ENCODE measurements around the gene ADGRA1.
"Not testable (repeated sequence)": the region's sequence is repeated elsewhere in the genome, so short reads cannot be mapped to it uniquely, and the experiment has no call there.

ADGRA1 gene

DNA sequence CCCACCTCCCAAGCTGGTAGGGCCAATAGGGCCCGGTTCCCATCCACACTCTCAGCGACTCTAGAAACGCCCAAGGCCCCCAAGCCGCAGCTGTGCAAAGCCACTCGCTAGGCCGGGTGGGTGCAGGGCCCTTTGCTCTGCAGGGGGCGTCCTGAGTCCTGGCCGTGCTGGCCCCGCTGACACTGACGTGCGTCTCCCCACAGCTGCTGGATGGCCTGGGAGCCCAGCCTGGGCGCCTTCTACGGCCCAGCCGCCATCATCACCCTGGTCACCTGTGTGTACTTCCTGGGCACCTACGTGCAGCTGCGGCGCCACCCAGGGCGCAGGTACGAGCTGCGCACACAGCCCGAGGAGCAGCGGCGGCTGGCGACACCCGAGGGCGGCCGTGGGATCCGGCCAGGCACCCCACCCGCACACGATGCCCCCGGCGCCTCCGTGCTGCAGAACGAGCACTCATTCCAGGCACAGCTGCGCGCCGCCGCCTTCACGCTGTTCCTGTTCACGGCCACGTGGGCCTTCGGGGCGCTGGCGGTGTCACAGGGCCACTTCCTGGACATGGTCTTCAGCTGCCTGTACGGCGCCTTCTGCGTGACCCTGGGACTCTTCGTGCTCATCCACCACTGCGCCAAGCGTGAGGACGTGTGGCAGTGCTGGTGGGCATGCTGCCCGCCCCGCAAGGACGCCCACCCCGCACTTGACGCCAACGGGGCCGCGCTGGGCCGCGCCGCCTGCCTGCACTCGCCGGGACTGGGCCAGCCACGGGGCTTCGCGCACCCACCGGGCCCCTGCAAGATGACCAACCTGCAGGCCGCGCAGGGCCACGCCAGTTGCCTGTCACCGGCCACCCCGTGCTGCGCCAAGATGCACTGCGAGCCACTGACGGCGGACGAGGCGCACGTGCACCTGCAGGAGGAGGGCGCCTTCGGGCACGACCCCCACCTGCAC is 40.7 kb downstream of the ADGRA1 start:
- DNase-seq (ENCODE audit: low spot score) = no peak

DNA sequence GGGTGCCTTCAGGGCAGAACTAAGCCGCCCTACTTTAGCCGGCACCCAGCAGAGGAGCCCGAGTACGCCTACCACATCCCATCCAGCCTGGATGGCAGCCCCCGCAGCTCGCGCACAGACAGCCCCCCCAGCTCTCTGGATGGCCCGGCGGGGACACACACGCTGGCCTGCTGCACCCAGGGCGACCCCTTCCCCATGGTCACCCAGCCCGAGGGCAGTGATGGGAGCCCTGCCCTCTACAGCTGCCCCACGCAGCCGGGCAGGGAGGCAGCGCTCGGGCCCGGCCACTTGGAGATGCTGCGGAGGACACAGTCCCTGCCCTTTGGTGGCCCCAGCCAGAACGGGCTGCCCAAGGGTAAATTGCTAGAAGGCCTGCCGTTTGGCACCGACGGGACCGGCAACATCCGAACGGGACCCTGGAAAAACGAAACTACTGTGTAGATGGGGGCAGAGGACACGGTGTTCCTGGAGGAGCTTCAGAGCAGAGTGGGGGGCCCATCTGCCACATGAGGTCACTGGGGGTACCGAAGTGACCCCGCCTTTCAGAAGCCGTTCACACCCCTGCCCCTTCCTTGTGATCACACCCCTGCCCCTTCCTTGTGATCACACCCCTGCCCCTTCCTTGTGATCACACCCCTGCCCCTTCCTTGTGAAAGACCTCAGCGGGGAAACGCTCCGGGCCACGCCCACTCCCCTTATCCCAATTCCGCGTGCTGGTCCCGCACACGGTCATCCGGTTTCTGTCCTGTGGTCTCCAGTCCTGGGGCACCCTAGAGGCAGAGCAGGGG is 41.5 kb downstream of the ADGRA1 start:
- DNase-seq (ENCODE audit: low spot score) = no peak

DNA sequence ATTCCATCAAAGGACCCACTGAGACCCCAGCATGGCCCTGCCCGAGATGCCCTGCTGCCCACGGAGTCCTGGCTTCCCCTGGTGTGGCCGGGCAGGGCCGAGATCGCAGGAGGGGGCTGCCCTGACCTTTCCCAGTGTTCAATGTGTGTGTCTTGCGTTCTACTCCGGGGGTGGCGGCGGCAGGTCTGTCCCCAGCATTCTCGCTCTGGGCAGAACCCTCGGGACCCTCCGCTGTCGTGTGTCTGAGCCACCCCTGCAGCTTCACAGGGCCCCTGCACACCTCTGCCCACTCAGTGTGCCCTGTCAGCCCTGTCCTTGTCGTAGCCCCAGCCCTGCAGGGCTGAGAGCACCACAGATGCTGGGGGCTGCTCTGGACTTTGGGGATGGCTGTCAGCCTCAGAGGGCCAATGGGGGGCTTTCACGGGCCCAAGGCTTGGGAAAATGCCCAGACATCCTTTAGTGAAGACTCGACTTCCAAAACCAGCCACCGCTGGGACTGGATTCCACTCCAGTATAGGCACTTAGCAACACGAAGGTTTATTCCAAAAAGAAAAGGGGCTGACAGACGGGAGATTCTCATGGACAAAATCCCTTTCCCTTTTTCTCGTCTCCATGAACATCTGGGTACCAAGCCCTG is 42.3 kb downstream of the ADGRA1 start:
- DNase-seq (ENCODE audit: low spot score) = no peak

DNA sequence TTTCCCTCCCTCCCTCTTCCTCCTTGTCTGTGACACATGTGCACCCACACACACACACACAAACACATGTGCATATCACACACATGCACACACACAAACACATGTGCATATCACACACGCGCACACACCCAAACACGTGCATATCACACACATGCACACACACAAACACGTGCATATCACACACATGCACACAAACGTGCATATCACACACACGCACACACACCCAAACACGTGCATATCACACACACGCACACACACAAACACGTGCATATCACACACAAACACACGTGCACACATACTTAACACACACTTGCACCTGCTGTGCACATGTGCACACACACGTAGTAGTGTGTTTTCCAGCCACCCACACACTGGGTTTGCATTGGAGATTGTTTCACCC is 42.9 kb downstream of the ADGRA1 start:
- DNase-seq (ENCODE audit: low spot score) = no peak

DNA sequence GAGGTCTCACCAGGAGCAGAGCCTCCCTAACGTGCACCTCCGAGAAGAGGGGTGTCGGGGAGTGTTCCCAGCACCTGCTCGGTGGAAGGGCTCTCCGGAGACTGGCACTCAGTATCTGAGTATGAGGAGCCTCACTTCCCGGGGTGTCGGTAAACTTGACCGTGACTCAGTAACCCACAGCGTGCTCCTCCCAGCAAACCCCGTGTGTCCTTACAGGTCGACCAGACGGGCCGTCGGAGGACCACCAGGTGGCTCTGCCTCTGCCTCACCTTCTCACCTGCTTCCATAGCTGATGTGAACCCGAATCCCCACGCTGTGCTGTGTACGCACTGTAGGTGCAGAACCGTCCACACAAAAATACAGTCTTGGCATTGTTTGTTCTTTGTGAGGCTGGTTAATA is 43.3 kb downstream of the ADGRA1 start:
- DNase-seq (ENCODE audit: low spot score) = no peak

DNA sequence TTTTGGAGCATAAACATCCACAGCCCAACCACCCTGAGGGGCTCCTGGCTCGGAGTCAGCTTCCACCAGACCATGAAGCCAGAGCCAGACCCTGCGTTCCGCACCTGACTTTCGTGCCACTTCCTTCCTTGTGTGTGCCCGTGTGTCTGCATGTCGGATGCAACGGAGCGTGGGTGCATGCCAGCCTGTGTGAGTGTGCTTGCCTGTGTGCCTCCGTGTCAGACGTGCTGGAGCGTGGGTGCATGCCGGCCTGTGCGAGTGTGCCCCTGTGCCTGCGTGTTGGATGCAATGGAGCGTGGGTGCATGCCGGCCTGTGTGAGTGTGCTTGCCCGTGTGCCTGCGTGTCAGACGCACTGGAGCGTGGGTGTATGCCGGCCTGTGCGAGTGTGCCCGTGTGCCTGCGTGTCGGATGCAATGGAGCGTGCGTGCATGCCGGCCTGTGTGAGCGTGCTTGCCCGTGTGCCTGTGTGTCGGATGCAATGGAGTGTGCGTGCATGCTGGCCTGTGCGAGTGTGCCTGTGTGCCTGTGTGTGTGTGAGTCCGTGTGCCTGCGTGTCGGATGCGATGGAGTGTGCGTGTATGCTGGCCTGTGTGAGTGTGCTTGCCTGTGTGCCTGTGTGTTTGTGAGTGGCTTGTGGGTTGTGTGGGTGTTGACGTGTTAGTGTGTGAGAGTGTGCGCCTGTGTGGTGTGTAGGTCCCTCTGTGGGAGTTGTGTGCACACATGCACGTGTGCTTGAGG is 44.2 kb downstream of the ADGRA1 start:
- no peak for DNase-seq (ENCODE audit: low spot score)

DNA sequence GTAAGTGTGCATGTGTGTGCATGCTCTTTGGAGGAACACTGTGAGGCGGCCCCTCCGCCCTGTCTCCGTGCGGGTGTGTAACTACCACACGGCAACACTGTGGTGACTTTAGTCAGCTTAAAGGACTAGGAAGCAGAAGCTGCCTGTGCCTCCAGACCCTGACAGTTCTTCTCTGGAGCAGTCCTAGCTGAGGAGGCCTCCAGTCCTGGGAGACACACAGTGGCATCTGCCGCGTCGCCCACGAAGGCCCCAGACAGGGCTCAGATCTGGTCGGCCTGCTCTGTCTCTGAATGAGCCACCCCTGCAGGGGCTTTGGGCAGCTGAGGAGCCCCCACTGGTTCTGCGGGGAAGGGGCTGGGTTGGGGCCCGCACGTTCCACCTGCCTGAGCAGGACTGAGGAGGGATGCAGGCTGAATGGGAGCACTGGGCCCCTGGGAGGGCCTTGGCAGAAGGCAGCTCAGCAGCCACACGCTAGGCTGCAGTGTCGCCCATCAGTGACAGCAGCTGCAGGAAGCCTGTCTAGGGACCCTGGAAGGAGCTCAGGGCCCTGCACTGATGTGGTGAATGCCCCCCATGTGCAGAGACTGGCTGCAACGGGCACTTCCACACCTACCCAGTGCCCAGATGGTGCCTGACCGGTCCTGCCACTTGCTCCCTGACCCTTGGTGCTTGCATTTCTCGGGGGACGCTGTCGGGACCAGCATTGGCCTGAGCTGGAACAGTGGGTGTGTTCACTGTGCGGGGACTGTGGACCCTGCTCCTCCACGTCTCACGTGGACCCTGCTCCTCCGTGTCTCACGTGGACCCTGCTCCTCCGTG is 45.0 kb downstream of the ADGRA1 start:
- no peak for DNase-seq (ENCODE audit: low spot score)

DNA sequence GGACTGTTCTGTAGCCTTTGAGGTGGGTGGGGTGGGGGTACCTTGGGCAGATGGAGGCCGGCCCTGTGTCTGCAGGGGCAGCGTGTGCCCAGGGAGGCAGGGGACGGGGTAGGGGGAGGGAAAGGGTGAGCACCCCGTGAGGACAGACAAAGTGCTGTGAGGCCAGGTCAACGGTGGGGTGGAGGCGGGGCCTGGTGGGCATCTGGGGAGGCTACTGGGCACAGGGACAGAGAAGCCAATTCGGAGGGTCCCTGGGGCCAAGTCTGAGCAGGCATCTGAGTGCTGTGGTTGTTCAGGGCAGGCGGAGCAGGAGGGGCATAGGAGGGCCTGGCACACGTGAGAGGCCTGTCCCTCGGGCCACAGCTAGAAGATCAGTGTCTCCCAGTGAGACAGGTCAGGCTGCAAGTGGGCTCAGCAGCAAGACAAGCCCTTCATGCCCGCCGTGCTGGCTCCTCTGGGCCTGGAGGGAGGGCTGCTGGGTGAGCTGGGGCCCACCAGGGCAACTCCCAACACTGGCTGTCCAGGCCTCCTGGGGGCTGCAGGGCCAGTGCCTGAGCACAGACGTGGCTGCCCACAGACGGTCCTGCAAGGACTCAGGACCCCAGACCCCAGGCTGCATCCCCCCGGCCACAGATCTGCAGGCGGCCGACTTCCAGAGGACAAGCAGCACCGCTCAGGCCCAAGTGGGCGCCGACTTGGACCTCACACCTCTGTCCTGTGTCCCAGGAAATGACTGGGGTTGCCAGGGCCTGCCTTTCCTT is 45.9 kb downstream of the ADGRA1 start:
- DNase-seq (ENCODE audit: low spot score) = no peak

DNA sequence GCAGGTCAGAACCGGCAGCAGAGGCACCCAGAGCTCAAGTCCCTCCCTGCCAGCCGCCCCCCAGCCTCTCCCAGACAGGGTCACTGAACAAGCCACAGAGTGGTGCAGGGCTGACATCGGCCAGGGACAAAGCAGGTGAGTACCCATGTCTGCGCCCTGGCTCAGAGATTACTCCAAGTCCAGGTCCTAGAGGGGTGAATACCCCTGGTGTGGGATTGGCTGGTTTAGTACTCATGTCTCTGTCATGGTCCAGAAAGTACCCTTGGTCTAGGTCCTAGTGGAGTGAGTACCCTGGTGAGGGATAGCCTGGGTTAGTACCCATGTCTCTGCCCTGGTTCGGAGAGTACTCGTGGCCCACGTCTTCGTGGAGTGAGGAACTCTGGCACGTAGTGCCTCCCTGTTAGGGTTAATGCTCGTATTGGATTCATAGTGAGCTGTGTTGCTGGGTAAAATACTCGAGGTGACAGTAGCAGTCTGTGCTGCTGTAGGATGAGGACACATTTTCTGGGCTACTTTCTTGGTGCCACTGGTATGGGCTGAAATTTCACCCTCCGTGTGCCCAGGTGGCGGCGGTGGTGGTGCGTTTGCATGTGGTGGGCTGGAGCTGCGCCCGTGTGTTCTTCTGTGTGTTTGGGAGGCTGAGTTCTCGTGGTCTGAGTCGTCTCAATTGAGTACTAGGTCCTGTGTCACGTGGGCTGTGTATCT is 46.8 kb downstream of the ADGRA1 start:
- no peak for DNase-seq (ENCODE audit: low spot score)

DNA sequence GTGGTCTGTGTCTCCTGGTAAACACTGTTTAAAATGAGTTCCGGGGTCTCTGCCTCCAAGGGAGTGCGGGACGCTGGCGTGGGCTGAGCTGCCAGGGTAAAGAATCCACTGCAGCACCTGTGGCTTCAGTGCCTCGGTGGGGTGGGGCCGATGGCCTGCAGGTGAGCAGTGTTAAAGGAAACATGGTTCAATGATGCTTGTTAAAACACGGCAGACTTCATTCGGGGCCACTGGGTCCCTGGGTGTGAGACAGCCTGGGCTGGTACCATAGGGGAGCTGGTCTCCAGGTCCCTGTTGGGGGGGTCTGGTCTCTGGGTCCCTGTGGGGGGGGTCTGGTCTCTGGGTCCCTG is 47.4 kb downstream of the ADGRA1 start:
- no peak for DNase-seq (ENCODE audit: low spot score)

DNA sequence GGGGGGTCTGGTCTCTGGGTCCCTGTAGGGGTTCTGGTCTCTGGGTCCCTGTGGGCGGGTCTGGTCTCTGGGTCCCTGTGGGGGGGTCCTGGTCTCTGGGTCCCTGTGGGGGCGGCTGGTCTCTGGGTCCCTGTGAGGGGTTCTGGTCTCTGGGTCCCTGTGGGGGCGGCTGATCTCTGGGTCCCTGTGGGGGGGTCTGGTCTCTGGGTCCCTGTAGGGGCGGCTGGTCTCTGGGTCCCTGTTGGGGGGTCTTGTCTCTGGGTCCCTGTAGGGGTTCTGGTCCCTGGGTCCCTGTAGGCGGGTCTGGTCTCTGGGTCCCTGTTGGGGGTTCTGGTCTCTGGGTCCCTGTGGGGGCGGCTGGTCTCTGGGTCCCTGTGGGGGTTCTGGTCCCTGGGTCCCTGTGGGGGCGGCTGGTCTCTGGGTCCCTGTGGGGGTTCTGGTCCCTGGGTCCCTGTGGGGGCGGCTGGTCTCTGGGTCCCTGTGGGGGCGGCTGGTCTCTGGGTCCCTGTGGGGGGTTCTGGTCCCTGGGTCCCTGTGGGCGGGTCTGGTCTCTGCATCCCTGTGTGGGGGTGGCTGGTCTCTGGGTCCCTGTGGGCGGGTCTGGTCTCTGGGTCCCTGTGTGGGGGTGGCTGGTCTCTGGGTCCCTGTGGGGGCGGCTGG is 49.9 kb downstream of the ADGRA1 start:
- DNase-seq (ENCODE audit: low spot score) = not testable (repeated sequence)

DNA sequence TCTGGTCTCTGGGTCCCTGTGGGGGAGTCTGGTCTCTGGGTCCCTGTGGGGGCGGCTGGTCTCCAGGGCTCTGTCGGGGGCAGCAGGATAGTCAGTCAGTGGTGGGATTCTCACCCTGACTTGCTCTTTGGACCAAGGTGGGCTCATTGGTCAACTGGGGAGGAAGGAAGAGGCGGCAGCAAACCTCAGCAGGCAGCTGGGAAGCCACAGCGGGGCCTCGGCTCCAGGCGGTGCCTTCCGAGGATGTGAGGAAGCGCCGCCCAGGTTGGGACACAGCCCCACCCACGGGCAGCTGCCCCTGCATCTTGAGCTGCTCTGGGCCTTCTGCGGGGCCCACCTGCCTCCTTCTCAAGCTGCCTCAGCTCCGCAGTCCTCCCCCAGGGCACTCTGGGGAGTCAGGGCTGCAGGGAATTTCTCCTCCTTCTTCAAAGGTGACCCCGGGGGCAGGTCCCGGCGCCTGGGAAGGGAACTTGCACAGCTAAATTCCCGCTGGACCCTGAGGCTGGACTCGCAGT is 51.9 kb downstream of the ADGRA1 start:
- no peak for DNase-seq (ENCODE audit: low spot score)

DNA sequence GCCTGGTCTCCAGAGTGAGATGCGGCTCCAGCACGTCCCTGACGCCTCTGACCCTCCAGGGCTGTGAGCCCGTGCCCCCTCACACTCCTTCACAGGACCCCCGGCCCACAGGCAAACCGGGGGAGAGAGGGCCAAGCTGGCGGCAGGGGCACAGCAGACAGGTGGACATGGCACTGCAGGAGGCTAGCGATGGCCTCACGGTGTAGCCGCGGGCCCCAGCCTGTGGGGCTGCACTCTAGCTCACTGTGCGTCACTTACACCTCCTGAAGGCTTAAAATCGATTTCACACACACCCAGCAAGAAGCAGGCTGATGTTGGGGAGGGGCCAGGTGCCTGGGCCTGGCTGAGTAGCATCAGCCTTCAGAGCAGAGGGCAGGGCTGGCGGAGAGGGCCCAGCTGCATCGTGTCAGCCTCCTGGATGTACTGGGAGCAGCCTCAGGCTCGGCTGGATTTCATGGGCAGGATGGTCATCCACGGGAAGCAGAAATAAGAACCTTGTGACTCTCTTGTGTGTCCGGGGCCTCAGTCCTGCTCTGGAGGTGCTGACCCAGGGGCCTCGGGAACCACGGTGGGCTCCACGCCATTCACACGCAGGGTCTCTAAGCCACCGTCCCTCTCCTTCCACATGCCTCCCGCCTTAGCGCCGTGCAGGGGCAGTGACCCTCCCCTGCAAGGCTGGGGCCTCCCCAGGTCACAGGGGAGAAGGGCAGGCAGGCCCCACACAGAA is 52.9 kb downstream of the ADGRA1 start:
- DNase-seq (ENCODE audit: low spot score) = no peak

DNA sequence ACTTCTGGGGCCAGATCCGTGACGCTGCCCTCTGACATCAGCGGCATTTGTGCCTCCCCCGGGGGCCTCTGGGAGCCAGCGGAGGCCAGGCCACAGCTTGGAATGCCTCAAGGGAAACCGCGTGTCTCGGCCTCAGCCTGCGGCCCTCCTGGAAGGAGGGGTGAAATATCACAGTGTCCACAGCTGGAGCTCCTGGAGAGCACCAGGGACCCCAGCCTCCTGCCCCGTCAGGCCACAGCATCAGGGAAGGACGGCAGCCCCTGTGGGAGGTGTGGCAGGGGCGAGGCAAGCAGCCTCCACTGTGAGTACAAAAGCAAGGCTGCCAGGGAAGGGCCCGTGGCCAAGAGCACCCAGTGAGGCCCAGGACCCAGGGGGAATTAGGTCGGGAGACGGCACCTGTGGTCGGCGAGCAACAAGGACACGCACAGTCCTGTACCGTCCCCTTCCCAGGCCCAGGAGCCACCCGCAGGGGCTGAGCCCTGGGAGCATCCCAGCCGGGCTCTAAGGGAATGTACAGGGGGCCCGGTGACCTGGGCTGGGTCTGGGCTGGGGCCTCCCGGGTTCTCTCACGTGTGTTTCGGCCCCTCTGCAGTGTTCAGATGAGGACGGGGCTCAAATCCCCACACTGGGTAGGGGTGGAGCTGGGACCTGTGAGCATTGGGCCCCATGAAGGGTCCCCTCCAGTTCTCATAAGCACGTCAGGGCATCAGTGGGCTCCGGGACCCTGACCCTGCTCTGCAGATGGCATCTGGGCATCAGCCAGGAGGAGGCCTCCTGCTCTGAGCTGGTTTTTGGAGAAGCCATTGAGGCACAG is 53.6 kb downstream of the ADGRA1 start:
- DNase-seq (ENCODE audit: low spot score) = no peak

DNA sequence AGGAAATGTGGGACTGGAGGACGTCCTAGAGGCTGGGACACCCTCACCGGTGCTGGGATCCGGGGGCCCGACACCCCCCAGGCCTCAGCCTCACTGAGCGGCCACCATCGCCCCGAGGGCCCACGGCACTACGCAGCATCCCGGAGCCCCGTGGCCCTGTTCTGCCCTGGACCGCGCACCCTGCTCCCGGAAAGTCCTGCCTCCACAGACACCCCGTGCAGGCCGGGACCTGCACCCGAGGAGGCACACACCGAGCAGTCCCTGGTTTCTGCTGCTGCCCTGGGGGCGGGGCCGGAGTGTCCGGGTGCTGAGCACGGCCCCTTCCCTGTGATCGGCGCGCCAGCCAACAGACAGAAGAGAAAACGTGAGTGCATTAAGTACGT is 54.2 kb downstream of the ADGRA1 start:
- DNase-seq (ENCODE audit: low spot score) = no peak

DNA sequence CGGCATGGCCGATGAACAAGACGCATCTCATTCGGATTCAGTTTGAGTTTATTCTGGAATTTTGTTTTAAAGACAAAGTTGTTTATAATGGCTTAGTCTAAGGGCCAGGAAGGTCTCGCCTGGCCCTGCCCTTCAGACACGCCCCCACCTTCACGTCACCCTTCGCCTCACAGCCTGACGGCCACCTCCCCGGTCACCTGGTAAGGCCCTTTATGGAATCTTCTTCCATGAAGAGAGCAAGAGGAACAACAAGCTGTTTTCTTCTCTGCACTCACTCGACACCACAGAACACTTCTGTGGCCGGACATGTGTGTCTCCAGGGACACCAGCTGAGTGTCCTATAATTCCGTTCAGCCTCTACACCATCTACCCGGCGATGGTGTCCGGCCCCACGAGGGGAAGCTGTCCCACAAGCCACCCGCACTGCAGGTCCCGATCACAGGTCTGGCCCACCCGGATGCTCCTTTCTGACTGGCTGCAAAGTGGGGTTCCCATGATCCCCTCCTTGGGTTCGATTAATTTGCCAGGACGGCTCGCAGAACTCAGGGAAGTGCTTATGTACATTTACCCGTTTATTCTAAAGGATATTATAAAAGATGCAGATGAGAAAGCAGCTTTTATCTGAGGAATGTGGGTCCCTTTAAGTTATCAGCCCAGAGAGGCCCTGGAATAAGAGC is 54.9 kb downstream of the ADGRA1 start:
- no peak for DNase-seq (ENCODE audit: low spot score)

DNA sequence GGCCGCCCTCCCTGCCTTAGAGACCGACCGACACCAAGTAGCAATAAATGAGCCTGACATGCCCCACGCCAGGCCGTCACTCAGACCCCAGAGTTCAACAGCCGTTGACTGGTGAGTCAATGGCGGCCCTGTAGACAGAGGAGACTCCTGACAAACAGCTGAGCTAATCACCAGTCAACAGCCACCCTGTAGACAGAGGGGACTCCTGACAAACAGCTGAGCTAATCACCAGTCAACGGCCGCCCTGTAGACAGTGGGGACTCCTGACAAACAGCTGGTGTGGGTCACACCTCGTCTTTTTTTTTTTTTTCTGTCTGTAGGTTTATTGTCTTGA is 55.4 kb downstream of the ADGRA1 start:
- DNase-seq (ENCODE audit: low spot score) = no peak

Data from hematopoietic multipotent progenitor cell treated with erythropoietin and hydrocortisone succinate and interleukin-3 and kit ligand, for 15 days (in vitro differentiated cells).